ENCODE results near the gene FAF2.
"Not testable (repeated sequence)": the region's sequence is repeated elsewhere in the genome, so short reads cannot be mapped to it uniquely, and the experiment has no call there.

FAF2 gene

DNA sequence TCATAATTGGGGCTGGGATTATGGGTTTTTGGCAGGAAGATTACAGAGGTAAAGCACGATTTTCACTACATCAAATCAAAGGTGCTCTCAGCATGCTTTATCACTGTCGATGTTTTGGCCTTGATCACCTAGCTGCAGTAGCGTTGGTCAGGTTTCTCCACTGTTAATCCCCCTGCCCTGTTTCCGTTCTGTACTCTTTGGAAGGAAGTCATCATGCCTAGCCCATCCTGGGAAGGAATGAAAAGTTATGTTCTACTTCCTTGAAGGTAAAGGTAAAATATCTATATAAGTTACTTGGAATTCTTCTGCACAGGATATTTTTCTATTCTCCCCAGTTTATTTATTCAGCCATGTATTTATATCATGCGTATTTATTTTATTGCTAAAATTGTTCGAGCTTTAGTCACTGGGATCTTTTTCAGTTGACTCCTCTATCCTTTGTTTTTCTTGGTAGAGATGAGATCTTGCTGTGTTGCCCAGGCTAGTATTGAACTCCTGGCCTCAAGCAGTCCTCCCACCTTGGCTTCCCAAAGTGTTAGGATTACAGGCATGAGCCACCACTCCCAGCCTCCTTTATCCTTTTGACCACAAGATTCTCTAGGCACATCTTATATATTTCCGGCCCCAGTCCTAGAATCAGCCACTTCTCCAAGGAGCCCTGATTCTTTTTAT is 25.3 kb downstream of the FAF2 start:
- H3K4ac ChIP-seq (ENCODE audit: low read depth, low read length) = no peak overlapping the region
- no peak overlapping the region for H2BK120ac ChIP-seq (ENCODE audit: low read depth, low read length)
- no peak overlapping the region for H2AK5ac ChIP-seq (ENCODE audit: low read length)
- no peaks in the 10 kb centered on the region for H3K27me3 ChIP-seq (ENCODE audit: insufficient read depth, low read length, poor library complexity)
- H2BK5ac ChIP-seq (ENCODE audit: low read length) = no peak overlapping the region
- H4K5ac ChIP-seq (ENCODE audit: low read length) = no peak overlapping the region
- DNase-seq = no peak
- H3K4me2 ChIP-seq (ENCODE audit: low read length) = no peak overlapping the region
- H3K79me1 ChIP-seq (ENCODE audit: low read length) = peaks cover 7% of the 10 kb centered on the region
- no peaks in the 10 kb centered on the region for H3K4me1 ChIP-seq (ENCODE audit: control insufficient read depth, low read depth, low read length)
- no CpG with 5 or more reads among the region's 7 CpGs for WGBS (ENCODE audit: extremely low coverage, insufficient coverage, low lambda C conversion rate)
- no peak overlapping the region for H3K4me3 ChIP-seq (ENCODE audit: low read length)
- H3K79me2 ChIP-seq (ENCODE audit: control insufficient read depth, insufficient read depth, low read length) = peaks cover 3% of the 10 kb centered on the region
- H4K8ac ChIP-seq (ENCODE audit: low read depth, low read length) = no peak overlapping the region
- no peak overlapping the region for H3K56ac ChIP-seq (ENCODE audit: low read length)
- no peak overlapping the region for H2BK15ac ChIP-seq (replicated peaks; ENCODE audit: low read depth)
- H3K23ac ChIP-seq (ENCODE audit: low read length) = no peak overlapping the region
- H3K36me3 ChIP-seq (ENCODE audit: control insufficient read depth, insufficient read depth, low read length) = peaks cover 1% of the 10 kb centered on the region
- H3K9ac ChIP-seq (ENCODE audit: low read length) = no peak overlapping the region
- no peak overlapping the region for H3K18ac ChIP-seq (ENCODE audit: low read length)
- H3K27ac ChIP-seq (ENCODE audit: low read depth, low read length) = no peak overlapping the region

DNA sequence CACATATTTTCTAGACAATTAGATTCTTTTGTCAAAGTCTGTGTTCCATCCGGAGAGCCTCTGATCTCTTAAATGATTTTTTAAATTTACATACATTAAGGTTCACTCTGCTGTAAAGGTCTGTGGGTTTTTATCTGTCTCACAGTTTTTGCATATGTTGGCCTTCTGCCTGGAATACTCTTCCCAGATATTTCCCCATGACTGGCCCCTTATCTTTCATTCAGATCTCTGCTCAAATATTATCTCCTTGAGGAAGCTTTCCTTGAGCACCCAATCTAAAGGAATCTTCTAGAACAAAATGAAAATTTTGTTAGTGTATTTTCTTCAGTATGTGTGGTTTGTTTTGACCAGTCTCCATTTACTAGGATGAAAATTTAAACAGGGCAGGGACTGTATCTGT is 26.3 kb downstream of the FAF2 start:
- Histone ChIP-seq H3K4me3 (ENCODE audit: low read length) (no peak overlapping the region), H3K4ac (ENCODE audit: low read depth, low read length) (no peak overlapping the region), H3K18ac (ENCODE audit: low read length) (no peak overlapping the region), H3K27me3 (ENCODE audit: insufficient read depth, low read length, poor library complexity) (no peaks in the 10 kb centered on the region), H3K23ac (ENCODE audit: low read length) (no peak overlapping the region), H4K8ac (ENCODE audit: low read depth, low read length) (no peak overlapping the region), H4K5ac (ENCODE audit: low read length) (no peak overlapping the region), H3K4me1 (ENCODE audit: control insufficient read depth, low read depth, low read length) (no peaks in the 10 kb centered on the region), H2BK5ac (ENCODE audit: low read length) (no peak overlapping the region), H2AK5ac (ENCODE audit: low read length) (no peak overlapping the region), H3K36me3 (ENCODE audit: control insufficient read depth, insufficient read depth, low read length) (peaks cover 1% of the 10 kb centered on the region), H2BK15ac (replicated peaks; ENCODE audit: low read depth) (no peak overlapping the region), H3K27ac (ENCODE audit: low read depth, low read length) (no peak overlapping the region), H3K56ac (ENCODE audit: low read length) (no peak overlapping the region), H3K79me1 (ENCODE audit: low read length) (peaks cover 5% of the 10 kb centered on the region), H3K9ac (ENCODE audit: low read length) (no peak overlapping the region), H2BK120ac (ENCODE audit: low read depth, low read length) (no peak overlapping the region), H3K4me2 (ENCODE audit: low read length) (no peak overlapping the region), H3K79me2 (ENCODE audit: control insufficient read depth, insufficient read depth, low read length) (peaks cover 3% of the 10 kb centered on the region)
- DNase-seq = no peak
- no CpG with 5 or more reads among the region's 1 CpG for WGBS (ENCODE audit: extremely low coverage, insufficient coverage, low lambda C conversion rate)

DNA sequence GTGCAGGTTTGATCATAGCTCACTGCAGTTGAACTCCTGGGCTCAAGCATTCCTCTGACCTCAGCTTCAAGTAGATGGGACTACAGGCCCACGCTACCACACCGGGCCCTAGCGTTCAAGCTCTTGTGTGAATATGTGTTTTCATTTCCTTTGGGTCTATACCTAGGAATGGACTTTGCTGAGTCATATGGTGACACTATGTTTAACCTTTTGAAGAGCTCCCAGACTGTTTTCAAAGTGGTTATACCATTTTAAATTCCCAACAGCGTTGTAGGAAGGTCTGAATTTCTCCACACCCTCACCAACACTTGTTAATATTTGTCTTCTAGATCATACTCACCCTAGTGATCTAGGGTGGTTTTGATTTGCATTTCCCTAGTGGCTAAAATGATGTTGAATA is 33.5 kb downstream of the FAF2 start:
- WGBS (ENCODE audit: extremely low coverage, insufficient coverage, low lambda C conversion rate) = no CpG with 5 or more reads among the region's 4 CpGs
- no peak overlapping the region for H2BK5ac ChIP-seq (ENCODE audit: low read length)
- no peak overlapping the region for H3K18ac ChIP-seq (ENCODE audit: low read length)
- H3K79me2 ChIP-seq (ENCODE audit: control insufficient read depth, insufficient read depth, low read length) = no peaks in the 10 kb centered on the region
- H3K27ac ChIP-seq (ENCODE audit: low read depth, low read length) = no peak overlapping the region
- H2BK15ac ChIP-seq (replicated peaks; ENCODE audit: low read depth) = no peak overlapping the region
- no peaks in the 10 kb centered on the region for H3K27me3 ChIP-seq (ENCODE audit: insufficient read depth, low read length, poor library complexity)
- no peak overlapping the region for H3K4me2 ChIP-seq (ENCODE audit: low read length)
- no peak overlapping the region for H3K4me3 ChIP-seq (ENCODE audit: low read length)
- DNase-seq = peak; percentile 4
- H4K5ac ChIP-seq (ENCODE audit: low read length) = no peak overlapping the region
- peaks cover 5% of the 10 kb centered on the region for H3K36me3 ChIP-seq (ENCODE audit: control insufficient read depth, insufficient read depth, low read length)
- no peak overlapping the region for H2BK120ac ChIP-seq (ENCODE audit: low read depth, low read length)
- H3K79me1 ChIP-seq (ENCODE audit: low read length) = peaks cover 6% of the 10 kb centered on the region
- no peak overlapping the region for H3K56ac ChIP-seq (ENCODE audit: low read length)
- H2AK5ac ChIP-seq (ENCODE audit: low read length) = no peak overlapping the region
- no peak overlapping the region for H3K4ac ChIP-seq (ENCODE audit: low read depth, low read length)
- no peaks in the 10 kb centered on the region for H3K4me1 ChIP-seq (ENCODE audit: control insufficient read depth, low read depth, low read length)
- H3K9ac ChIP-seq (ENCODE audit: low read length) = no peak overlapping the region
- H4K8ac ChIP-seq (ENCODE audit: low read depth, low read length) = no peak overlapping the region
- no peak overlapping the region for H3K23ac ChIP-seq (ENCODE audit: low read length)

DNA sequence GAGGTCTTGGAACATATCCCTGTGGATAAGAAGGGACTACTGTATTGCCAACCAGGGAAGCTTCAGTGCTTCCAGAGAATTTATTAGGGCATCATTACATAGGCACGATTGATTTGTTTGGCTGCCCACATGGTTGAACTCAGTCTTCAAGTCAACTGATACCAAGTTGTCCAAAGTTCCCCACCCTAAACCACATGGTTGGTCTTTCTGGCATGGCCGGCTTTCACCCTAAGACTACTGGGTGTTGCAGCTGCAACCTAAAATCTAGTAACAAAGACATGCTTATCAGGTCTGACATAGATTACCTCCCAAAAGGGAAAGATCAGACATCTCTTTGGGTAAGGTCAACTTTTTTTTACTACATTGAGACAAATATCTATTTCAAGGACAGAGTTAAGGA is 37.0 kb downstream of the FAF2 start:
- no CpG with 5 or more reads among the region's 2 CpGs for WGBS (ENCODE audit: extremely low coverage, insufficient coverage, low lambda C conversion rate)
- peaks cover 7% of the 10 kb centered on the region for H3K36me3 ChIP-seq (ENCODE audit: control insufficient read depth, insufficient read depth, low read length)
- no peak for DNase-seq

DNA sequence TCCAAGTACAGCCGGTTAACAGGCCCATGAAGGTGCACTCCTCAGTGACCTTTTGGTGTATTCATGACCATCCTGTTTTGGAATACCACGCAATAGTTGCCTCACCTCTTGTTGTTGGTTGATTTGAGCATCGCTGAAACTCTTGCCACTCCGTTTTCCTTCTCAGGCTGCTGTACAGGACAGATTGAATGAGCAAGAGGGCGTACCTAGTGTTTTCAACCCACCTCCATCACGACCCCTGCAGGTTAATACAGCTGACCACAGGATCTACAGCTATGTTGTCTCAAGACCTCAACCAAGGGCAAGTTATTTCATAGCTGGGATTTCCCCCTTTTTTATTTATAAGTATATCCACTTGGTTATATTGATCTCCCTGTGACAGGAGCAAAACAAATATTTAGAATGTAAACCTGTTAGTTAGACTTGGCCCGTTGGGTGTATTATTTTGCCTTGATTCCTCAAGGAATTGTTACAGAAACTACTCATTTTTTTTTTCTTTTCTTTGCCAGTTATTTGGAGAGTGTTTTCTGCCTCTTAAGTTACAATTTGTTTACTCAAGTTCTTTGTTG is 38.1 kb downstream of the FAF2 start:
- H3K27me3 ChIP-seq (ENCODE audit: insufficient read depth, low read length, poor library complexity) = no peaks in the 10 kb centered on the region
- H3K9ac ChIP-seq (ENCODE audit: low read length) = no peak overlapping the region
- H3K4me2 ChIP-seq (ENCODE audit: low read length) = no peak overlapping the region
- H4K5ac ChIP-seq (ENCODE audit: low read length) = no peak overlapping the region
- H3K79me1 ChIP-seq (ENCODE audit: low read length) = peaks cover 5% of the 10 kb centered on the region
- H3K4me1 ChIP-seq (ENCODE audit: control insufficient read depth, low read depth, low read length) = no peaks in the 10 kb centered on the region
- H2BK120ac ChIP-seq (ENCODE audit: low read depth, low read length) = no peak overlapping the region
- no peak overlapping the region for H2AK5ac ChIP-seq (ENCODE audit: low read length)
- no peak overlapping the region for H3K4ac ChIP-seq (ENCODE audit: low read depth, low read length)
- peaks cover 7% of the 10 kb centered on the region for H3K36me3 ChIP-seq (ENCODE audit: control insufficient read depth, insufficient read depth, low read length)
- H3K4me3 ChIP-seq (ENCODE audit: low read length) = no peak overlapping the region
- DNase-seq = peak; percentile 16
- no peak overlapping the region for H4K8ac ChIP-seq (ENCODE audit: low read depth, low read length)
- no peak overlapping the region for H3K27ac ChIP-seq (ENCODE audit: low read depth, low read length)
- no peak overlapping the region for H2BK15ac ChIP-seq (replicated peaks; ENCODE audit: low read depth)
- H3K79me2 ChIP-seq (ENCODE audit: control insufficient read depth, insufficient read depth, low read length) = no peaks in the 10 kb centered on the region
- no peak overlapping the region for H3K23ac ChIP-seq (ENCODE audit: low read length)
- no peak overlapping the region for H2BK5ac ChIP-seq (ENCODE audit: low read length)
- H3K56ac ChIP-seq (ENCODE audit: low read length) = no peak overlapping the region
- no peak overlapping the region for H3K18ac ChIP-seq (ENCODE audit: low read length)
- no CpG with 5 or more reads among the region's 7 CpGs for WGBS (ENCODE audit: extremely low coverage, insufficient coverage, low lambda C conversion rate)

More for the DNA sequence above, 37.0 kb downstream of the FAF2 start:
- Histone ChIP-seq H3K4me2 (ENCODE audit: low read length) (no peak overlapping the region), H2BK15ac (replicated peaks; ENCODE audit: low read depth) (no peak overlapping the region), H3K56ac (ENCODE audit: low read length) (no peak overlapping the region), H3K23ac (ENCODE audit: low read length) (no peak overlapping the region), H3K27ac (ENCODE audit: low read depth, low read length) (no peak overlapping the region), H3K79me1 (ENCODE audit: low read length) (peaks cover 5% of the 10 kb centered on the region), H2BK5ac (ENCODE audit: low read length) (no peak overlapping the region), H3K4me1 (ENCODE audit: control insufficient read depth, low read depth, low read length) (no peaks in the 10 kb centered on the region), H2BK120ac (ENCODE audit: low read depth, low read length) (no peak overlapping the region), H3K4ac (ENCODE audit: low read depth, low read length) (no peak overlapping the region), H4K8ac (ENCODE audit: low read depth, low read length) (no peak overlapping the region), H3K4me3 (ENCODE audit: low read length) (no peak overlapping the region), H4K5ac (ENCODE audit: low read length) (no peak overlapping the region), H3K18ac (ENCODE audit: low read length) (no peak overlapping the region), H2AK5ac (ENCODE audit: low read length) (no peak overlapping the region), H3K27me3 (ENCODE audit: insufficient read depth, low read length, poor library complexity) (no peaks in the 10 kb centered on the region), H3K79me2 (ENCODE audit: control insufficient read depth, insufficient read depth, low read length) (no peaks in the 10 kb centered on the region), H3K9ac (ENCODE audit: low read length) (no peak overlapping the region)

DNA sequence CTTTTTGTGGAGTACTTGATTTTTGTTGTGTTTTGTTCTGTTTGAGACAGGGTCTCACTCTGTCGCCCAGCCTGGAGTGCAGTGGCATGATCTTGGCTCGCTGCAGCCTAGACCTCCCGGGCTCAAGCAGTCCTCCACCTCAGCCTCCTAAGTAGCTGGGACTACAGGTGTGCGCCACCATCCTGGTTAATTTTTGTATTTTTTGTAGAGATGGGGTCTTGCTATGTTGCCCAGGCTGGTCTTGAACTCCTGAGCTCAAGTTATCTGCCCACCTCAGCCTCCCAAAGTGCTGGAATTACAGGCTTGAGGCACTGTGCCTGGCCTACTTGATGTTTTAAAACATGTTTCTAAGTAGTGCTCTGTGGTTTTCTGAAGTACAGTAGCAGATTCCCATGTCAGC is 39.0 kb downstream of the FAF2 start:
- H3K4me2 ChIP-seq (ENCODE audit: low read length); H3K27ac ChIP-seq (ENCODE audit: low read depth, low read length); H3K56ac ChIP-seq (ENCODE audit: low read length); H3K79me2 ChIP-seq (ENCODE audit: control insufficient read depth, insufficient read depth, low read length); H2BK15ac ChIP-seq (replicated peaks; ENCODE audit: low read depth); DNase-seq; H3K36me3 ChIP-seq (ENCODE audit: control insufficient read depth, insufficient read depth, low read length); H3K79me1 ChIP-seq (ENCODE audit: low read length); H3K4me3 ChIP-seq (ENCODE audit: low read length); H2BK120ac ChIP-seq (ENCODE audit: low read depth, low read length); H4K5ac ChIP-seq (ENCODE audit: low read length); H3K18ac ChIP-seq (ENCODE audit: low read length); H3K4me1 ChIP-seq (ENCODE audit: control insufficient read depth, low read depth, low read length); H3K27me3 ChIP-seq (ENCODE audit: insufficient read depth, low read length, poor library complexity); H3K9ac ChIP-seq (ENCODE audit: low read length); H4K8ac ChIP-seq (ENCODE audit: low read depth, low read length); H2AK5ac ChIP-seq (ENCODE audit: low read length); H2BK5ac ChIP-seq (ENCODE audit: low read length); H3K4ac ChIP-seq (ENCODE audit: low read depth, low read length); H3K23ac ChIP-seq (ENCODE audit: low read length): not testable (repeated sequence)
- no CpG with 5 or more reads among the region's 4 CpGs for WGBS (ENCODE audit: extremely low coverage, insufficient coverage, low lambda C conversion rate)
